HG02642 (cell line): ENCODE results near the gene SERGEF.
"Not testable (repeated sequence)": the region's sequence is repeated elsewhere in the genome, so short reads cannot be mapped to it uniquely, and the experiment has no call there.

Experiments
- ATAC-seq: cut with Tn5 transposase; IDR thresholded peaks from one replicate; pipeline ENCODE4 v1.9.1; 2021; ENCODE audit warnings: mild to moderate bottlenecking; ENCODE audit not compliant: unreplicated experiment, poor library complexity

Gene SERGEF

GRCh38 chr11:18001191-18001590, 11.7 kb downstream of the SERGEF start:
- ATAC-seq = no peak

- peak; percentile 65 for ATAC-seq
Measured at GRCh38 chr11:18000760-18001159, 12.1 kb downstream of the SERGEF start.

DNA sequence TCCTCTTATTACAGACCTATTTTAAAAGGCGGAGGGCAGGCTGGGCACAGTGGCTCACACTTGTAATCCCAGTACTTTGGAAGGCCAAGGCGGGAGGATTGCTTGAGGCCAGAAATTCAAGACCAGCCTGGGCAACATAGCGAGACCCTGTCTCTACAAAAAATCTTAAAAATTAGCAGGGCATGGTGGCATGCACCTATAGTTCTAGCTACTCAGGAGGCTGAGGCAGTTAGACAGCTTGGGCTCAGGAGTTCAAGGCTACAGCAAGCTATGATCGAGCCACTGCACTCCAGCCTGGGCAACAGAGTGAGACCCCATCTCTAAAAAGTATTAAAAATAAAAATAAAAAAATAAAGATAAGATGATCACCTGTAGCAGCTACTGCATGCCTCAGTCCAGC, 12.7 kb downstream of the SERGEF start:
- ATAC-seq = not testable (repeated sequence)

- no peak for ATAC-seq
Measured at GRCh38 chr11:17992916-17993315, 19.9 kb downstream of the SERGEF start.

- ATAC-seq = peak; percentile 74
Measured at GRCh38 chr11:17991783-17992433, 20.9 kb downstream of the SERGEF start.

- no peak for ATAC-seq
Measured at GRCh38 chr11:17989306-17989705, 23.5 kb downstream of the SERGEF start.

GRCh38 chr11:17988465-17988864, 24.4 kb downstream of the SERGEF start:
- ATAC-seq = no peak

DNA sequence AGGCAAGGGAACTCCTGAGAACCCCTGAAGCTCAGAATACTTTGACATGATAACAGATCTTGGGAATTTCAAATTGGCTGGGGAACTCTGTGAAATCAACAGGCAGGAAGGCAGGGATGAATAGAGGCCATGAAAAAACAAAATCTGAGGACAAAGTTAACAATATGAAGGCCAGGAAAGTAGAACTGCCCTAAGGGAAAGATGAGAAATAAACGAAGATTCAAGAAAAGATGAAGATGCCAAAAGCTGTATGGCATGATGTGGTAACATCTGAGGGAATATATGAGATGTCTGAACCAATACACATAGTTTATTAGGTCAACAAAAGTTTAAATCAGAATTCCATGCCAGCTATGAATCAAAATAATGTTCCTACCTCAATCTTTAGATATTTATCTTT, 25.0 kb downstream of the SERGEF start:
- ATAC-seq = no peak

GRCh38 chr11:17986711-17987220, 26.1 kb downstream of the SERGEF start:
- ATAC-seq = no peak

DNA sequence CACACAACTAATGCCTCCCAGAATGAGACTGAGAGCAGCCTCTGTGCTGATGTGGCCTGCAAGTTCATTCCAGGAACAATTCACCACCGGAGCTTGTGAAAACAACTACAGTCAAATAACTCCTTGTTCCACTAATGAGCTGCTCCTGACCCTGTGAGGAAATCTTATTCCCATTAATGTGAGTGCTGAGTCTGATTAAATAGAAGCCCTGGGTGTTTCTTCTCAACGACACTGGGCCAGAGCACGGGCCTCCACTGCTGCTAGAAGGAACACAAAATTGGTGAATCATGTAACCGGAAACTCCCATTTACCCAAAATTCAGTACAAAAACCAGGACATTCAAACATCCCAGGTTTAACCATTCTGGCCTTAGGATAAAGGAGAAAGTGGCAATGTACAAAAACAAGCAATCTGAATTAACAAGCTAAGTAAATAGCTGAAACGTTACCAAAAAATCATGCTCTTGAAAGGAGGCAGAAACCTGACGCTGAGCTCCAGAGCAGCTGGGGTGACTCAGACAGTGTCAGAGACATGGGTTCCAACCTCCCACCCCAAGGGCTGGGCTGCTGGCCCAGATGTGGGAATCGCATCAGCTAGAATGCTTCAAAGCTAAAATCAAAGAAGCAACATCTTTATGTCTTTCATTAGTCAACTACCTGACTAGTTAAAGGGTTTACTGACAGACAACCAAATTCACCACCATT, 26.7 kb downstream of the SERGEF start:
- no peak for ATAC-seq

- no peak for ATAC-seq
Measured at GRCh38 chr11:17985517-17985916, 27.3 kb downstream of the SERGEF start.

DNA sequence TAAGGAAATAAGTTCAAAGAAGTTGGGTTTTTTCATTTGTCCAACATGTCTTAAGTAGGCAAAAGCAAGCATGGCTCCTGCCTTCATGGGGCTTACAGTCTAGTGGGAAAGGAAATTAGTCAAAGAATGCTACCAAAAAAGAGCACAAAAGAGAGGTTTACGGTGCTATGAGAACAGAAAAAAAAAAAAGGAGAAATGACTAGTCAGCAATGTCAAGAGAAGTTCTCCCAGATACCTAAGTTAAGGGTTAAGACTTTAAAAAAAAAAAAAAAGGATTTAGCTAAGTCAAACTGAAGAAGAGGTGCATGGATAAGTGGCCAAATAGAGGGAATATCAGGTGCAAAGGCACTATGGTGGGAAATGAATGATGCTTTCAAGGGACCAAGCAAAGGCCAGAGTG, 29.3 kb downstream of the SERGEF start:
- ATAC-seq = no peak

- no peak for ATAC-seq
Measured at GRCh38 chr11:17979770-17980371, 33.0 kb downstream of the SERGEF start.

DNA sequence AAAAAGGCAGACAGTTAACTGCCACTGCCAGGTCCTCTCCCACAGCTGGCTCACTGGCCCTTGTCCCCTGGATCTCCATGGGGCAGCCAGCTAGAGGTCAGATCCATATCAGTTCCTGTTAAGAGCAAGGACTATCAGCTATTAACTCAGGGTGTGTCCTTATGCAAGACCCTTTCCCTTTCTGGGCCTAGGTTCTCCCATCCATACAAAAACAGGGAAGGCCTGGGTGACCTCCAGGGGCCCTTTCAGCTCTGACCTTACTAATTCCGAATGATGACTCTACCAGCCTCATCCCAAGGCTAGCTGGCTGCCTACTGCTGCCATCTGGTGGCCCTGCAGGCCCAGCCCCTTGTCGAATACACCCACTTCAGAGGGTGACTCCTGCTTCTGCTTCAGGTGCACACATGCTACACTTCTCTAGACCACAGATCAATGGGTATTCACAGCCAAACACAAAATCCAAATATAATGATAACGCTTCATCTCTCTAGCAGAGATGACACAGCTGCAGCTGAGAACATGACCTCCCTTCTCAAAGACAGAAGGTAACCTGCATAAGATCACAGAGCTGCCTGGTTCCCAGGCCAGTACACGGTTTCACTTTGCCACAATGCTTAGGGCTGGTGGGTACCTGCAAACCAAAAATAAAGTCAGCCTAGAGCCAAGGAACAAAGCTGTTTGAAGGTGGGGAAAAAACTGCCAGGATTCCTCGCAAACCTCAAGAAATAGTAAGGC, 34.1 kb downstream of the SERGEF start:
- no peak for ATAC-seq

DNA sequence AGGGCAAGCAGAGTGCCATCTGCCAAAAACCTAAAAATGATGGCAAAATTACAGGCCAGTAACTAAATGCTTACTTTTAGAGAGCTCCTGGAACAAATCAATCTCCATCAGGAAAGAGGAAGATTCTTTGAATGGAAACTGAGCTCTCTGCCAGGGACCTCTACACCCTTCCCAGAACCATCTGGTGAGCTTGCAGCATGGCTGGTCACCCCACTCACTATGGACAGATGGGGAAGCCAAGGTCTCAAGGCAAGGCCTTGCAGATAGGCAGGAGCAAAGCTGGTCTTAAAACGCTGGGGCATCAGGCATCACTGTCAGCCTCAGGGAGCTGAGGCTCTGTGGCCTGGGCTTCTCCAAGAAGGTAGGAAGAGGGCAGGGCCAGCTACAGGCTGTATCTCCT, 36.2 kb downstream of the SERGEF start:
- no peak for ATAC-seq

DNA sequence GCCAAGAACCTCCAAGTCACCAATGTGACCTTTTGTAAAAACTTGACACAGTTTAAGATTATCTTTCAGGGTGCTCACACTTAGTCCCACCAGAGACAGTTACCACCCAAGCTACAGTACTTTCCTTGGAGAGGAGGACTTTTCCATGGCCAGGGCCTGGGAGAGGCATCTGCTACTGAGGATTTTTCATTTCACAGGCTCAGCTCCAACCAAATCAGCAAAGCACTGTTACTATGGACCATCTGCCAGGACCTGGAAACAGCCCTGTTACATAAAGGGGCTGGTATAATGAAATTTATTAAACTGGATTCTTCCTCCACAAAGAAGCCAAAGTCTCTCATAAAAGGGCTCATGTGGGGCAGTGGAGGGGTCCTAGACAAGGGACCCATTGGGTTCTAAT, 38.6 kb downstream of the SERGEF start:
- no peak for ATAC-seq

DNA sequence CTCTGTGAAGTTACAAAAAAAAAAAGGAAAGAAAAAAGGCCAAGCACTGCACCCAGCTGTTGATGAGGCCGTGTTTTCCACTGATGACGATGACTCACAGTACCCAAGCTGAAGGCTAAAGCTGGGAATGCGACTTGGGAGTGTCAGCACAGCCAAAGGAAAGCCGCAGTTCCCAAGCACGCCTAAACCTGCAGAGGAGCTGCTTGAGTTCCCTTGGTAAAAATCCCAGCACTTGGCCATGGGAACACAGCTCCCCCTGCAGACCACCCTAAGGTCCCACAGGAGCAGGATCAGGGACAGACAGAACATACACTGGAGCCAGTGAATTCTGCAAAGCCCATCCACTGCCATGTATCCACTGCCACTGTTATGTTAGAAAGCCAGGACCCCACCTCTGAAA, 39.9 kb downstream of the SERGEF start:
- ATAC-seq = no peak

GRCh38 chr11:17968206-17968605, 44.6 kb downstream of the SERGEF start:
- ATAC-seq = no peak

DNA sequence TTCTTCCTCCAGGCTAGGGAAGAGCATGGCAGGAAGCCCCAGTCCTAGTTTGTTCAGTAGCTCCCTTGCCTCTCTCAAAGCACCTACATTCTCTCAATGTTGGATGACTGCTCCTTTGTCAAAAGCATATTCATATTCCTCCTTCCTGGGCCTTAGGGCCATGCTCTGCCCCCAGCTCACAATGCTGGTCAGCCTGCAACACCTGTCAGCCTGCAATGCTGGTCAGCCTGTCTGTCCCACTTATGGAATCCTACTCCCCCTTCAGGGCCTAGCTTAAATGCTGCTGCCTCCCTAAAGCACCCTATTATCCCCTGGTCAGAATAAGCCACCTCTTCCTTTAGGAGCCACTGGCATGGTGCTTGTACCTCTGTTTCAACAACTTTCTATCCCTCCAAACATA, 45.2 kb downstream of the SERGEF start:
- no peak for ATAC-seq

DNA sequence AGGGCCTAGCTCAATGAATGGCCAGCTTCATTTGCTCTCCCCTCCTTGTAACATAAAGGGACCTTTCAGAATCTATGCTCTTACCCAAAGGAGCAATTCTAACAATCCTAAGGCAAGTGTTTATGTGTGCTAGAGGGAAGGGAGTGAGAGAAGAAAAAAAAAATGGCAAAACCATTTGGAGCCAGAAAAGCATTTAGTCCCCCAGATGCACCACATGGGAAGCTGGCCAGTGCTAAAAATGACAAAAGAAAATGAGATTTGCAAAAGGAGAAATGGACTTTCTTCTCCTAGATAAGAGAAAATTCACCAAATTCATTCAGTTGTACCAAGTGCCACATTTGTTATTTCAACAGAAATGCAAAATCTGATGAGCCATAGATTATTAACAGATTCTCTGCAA, 52.8 kb downstream of the SERGEF start:
- no peak for ATAC-seq

GRCh38 chr11:17958446-17958845, 54.4 kb downstream of the SERGEF start:
- ATAC-seq = no peak
